Measurements from ENCODE around the gene TUBGCP3. TPM values are rescaled to one million over a fixed set of nuclear protein-coding genes. Genes with fewer than 3 reads are reported as not detected.

TUBGCP3 gene
- total RNA-seq, 1 donor from 2014 or later = 36.6 TPM

GRCh38 chr13:112483299-112483698 is 104.7 kb downstream of the TUBGCP3 start:
- H3K36me3 Mint-ChIP-seq (ENCODE audit: unreplicated experiment) = peaks cover 14% of the 10 kb centered on the region
- H3K4me3 Mint-ChIP-seq (ENCODE audit: unreplicated experiment) = no peak overlapping the region
- H3K27ac Mint-ChIP-seq (ENCODE audit: unreplicated experiment) = no peak overlapping the region
- H3K4me1 Mint-ChIP-seq (ENCODE audit: low read depth, unreplicated experiment) = peaks cover 12% of the 10 kb centered on the region
- no peak for DNase-seq
- H3K27me3 Mint-ChIP-seq (ENCODE audit: unreplicated experiment) = peaks cover 4% of the 10 kb centered on the region
- peaks cover 1% of the 10 kb centered on the region for H3K9me3 Mint-ChIP-seq (ENCODE audit: unreplicated experiment)
- TF ChIP-seq CTCF (IDR thresholded peaks at IDR 0.05; ENCODE audit: partially characterized antibody, unreplicated experiment) = no peak

GRCh38 chr13:112481458-112481857 is 106.5 kb downstream of the TUBGCP3 start:
- no peak for DNase-seq
- H3K4me3 Mint-ChIP-seq (ENCODE audit: unreplicated experiment) = no peak overlapping the region
- peaks cover 1% of the 10 kb centered on the region for H3K4me1 Mint-ChIP-seq (ENCODE audit: low read depth, unreplicated experiment)
- TF ChIP-seq CTCF (IDR thresholded peaks at IDR 0.05; ENCODE audit: partially characterized antibody, unreplicated experiment) = no peak
- H3K27me3 Mint-ChIP-seq (ENCODE audit: unreplicated experiment) = no peaks in the 10 kb centered on the region
- H3K9me3 Mint-ChIP-seq (ENCODE audit: unreplicated experiment) = peaks cover 1% of the 10 kb centered on the region
- H3K27ac Mint-ChIP-seq (ENCODE audit: unreplicated experiment) = no peak overlapping the region
- peaks cover 14% of the 10 kb centered on the region for H3K36me3 Mint-ChIP-seq (ENCODE audit: unreplicated experiment)

- no peak for TF ChIP-seq CTCF (IDR thresholded peaks at IDR 0.05; ENCODE audit: partially characterized antibody, unreplicated experiment)
- Mint-ChIP-seq H3K4me3 (ENCODE audit: unreplicated experiment) (no peak overlapping the region), H3K27ac (ENCODE audit: unreplicated experiment) (no peak overlapping the region), H3K36me3 (ENCODE audit: unreplicated experiment) (peaks cover 14% of the 10 kb centered on the region), H3K27me3 (ENCODE audit: unreplicated experiment) (no peaks in the 10 kb centered on the region), H3K9me3 (ENCODE audit: unreplicated experiment) (peaks cover 1% of the 10 kb centered on the region), H3K4me1 (ENCODE audit: low read depth, unreplicated experiment) (no peaks in the 10 kb centered on the region)
- no peak for DNase-seq
Observed at GRCh38 chr13:112479389-112479788, 108.6 kb downstream of the TUBGCP3 start.

GRCh38 chr13:112477070-112477619 is 110.8 kb downstream of the TUBGCP3 start:
- H3K27ac Mint-ChIP-seq (ENCODE audit: unreplicated experiment) = no peak overlapping the region
- H3K9me3 Mint-ChIP-seq (ENCODE audit: unreplicated experiment) = peaks cover 1% of the 10 kb centered on the region
- H3K4me3 Mint-ChIP-seq (ENCODE audit: unreplicated experiment) = no peak overlapping the region
- TF ChIP-seq CTCF (IDR thresholded peaks at IDR 0.05; ENCODE audit: partially characterized antibody, unreplicated experiment) = no peak
- no peaks in the 10 kb centered on the region for H3K4me1 Mint-ChIP-seq (ENCODE audit: low read depth, unreplicated experiment)
- H3K36me3 Mint-ChIP-seq (ENCODE audit: unreplicated experiment) = peaks cover 13% of the 10 kb centered on the region
- DNase-seq = no peak
- no peaks in the 10 kb centered on the region for H3K27me3 Mint-ChIP-seq (ENCODE audit: unreplicated experiment)

GRCh38 chr13:112475889-112476288 is 112.1 kb downstream of the TUBGCP3 start:
- peaks cover under 1% of the 10 kb centered on the region for H3K9me3 Mint-ChIP-seq (ENCODE audit: unreplicated experiment)

More at GRCh38 chr13:112475889-112476288, 112.1 kb downstream of the TUBGCP3 start:
- Mint-ChIP-seq H3K4me1 (ENCODE audit: low read depth, unreplicated experiment) (no peaks in the 10 kb centered on the region), H3K27ac (ENCODE audit: unreplicated experiment) (no peak overlapping the region), H3K27me3 (ENCODE audit: unreplicated experiment) (no peaks in the 10 kb centered on the region), H3K36me3 (ENCODE audit: unreplicated experiment) (peaks cover 5% of the 10 kb centered on the region), H3K4me3 (ENCODE audit: unreplicated experiment) (no peak overlapping the region)
- no peak for TF ChIP-seq CTCF (IDR thresholded peaks at IDR 0.05; ENCODE audit: partially characterized antibody, unreplicated experiment)
- no peak for DNase-seq
